IPS-18c (cell line): ENCODE measurements around the gene TMEM127.
"Not testable (repeated sequence)": the region's sequence is repeated elsewhere in the genome, so short reads cannot be mapped to it uniquely, and the experiment has no call there.

ENCODE experiments used
- H3K4me3 ChIP-seq: 2 replicates; pipeline ENCODE4 v1.7.0; 2013; ENCODE audit warnings: low read depth, mild to moderate bottlenecking, low read length, moderate library complexity; ENCODE audit not compliant: insufficient read depth
- H3K9me3 ChIP-seq: one replicate; pipeline ENCODE4 v1.6.1; 2013; ENCODE audit warnings: mild to moderate bottlenecking, low read length, moderate library complexity; ENCODE audit not compliant: control insufficient read depth, insufficient read depth

Gene TMEM127

GRCh38 chr2:96267159-96267971, 1.6 kb upstream of the TMEM127 start:
- H3K9me3 ChIP-seq, result peaks cover 2% of the 10 kb centered on the region
- peak overlapping the region; percentile 99 for H3K4me3 ChIP-seq

GRCh38 chr2:96265349-96265839, 403 bp downstream of the TMEM127 start:
- Histone ChIP-seq H3K4me3 (peak overlapping the region; percentile 99), H3K9me3 (peaks cover 2% of the 10 kb centered on the region)

- H3K9me3 ChIP-seq, result peaks cover 2% of the 10 kb centered on the region
Measured at GRCh38 chr2:96264656-96265348, 995 bp downstream of the TMEM127 start.

GRCh38 chr2:96264086-96264485, 1.7 kb downstream of the TMEM127 start:
- H3K4me3 ChIP-seq, result no peak overlapping the region
- H3K9me3 ChIP-seq, result peaks cover 2% of the 10 kb centered on the region

More at GRCh38 chr2:96264656-96265348, 995 bp downstream of the TMEM127 start:
- peak overlapping the region; percentile 99 for H3K4me3 ChIP-seq

- Histone ChIP-seq H3K4me3 (no peak overlapping the region), H3K9me3 (peaks cover 2% of the 10 kb centered on the region)
Measured at GRCh38 chr2:96262306-96262705, 3.5 kb downstream of the TMEM127 start.

GRCh38 chr2:96261328-96262003, 4.3 kb downstream of the TMEM127 start:
- peaks cover 2% of the 10 kb centered on the region for H3K9me3 ChIP-seq
- no peak overlapping the region for H3K4me3 ChIP-seq

GRCh38 chr2:96260387-96261260, 5.2 kb downstream of the TMEM127 start:
- Histone ChIP-seq H3K9me3 (peaks cover 2% of the 10 kb centered on the region), H3K4me3 (no peak overlapping the region)

- Histone ChIP-seq H3K9me3 (peaks cover 2% of the 10 kb centered on the region), H3K4me3 (no peak overlapping the region)
Measured at GRCh38 chr2:96259497-96259921, 6.3 kb downstream of the TMEM127 start.

GRCh38 chr2:96258166-96259022, 7.4 kb downstream of the TMEM127 start:
- no peak overlapping the region for H3K4me3 ChIP-seq

GRCh38 chr2:96257744-96258143, 8.1 kb downstream of the TMEM127 start:
- not testable (repeated sequence) for H3K9me3 ChIP-seq

More at GRCh38 chr2:96258166-96259022, 7.4 kb downstream of the TMEM127 start:
- peaks cover 2% of the 10 kb centered on the region for H3K9me3 ChIP-seq

GRCh38 chr2:96256611-96257113, 9.1 kb downstream of the TMEM127 start:
- H3K4me3 ChIP-seq, result no peak overlapping the region
- no peaks in the 10 kb centered on the region for H3K9me3 ChIP-seq

More at GRCh38 chr2:96257744-96258143, 8.1 kb downstream of the TMEM127 start:
- not testable (repeated sequence) for H3K4me3 ChIP-seq

- Histone ChIP-seq H3K9me3 (no peaks in the 10 kb centered on the region), H3K4me3 (no peak overlapping the region)
Measured at GRCh38 chr2:96254571-96254970, 11.2 kb downstream of the TMEM127 start.

- no peak overlapping the region for H3K4me3 ChIP-seq
- H3K9me3 ChIP-seq, result no peaks in the 10 kb centered on the region
Measured at GRCh38 chr2:96253006-96253405, 12.8 kb downstream of the TMEM127 start.

- Histone ChIP-seq H3K9me3 (no peaks in the 10 kb centered on the region), H3K4me3 (no peak overlapping the region)
Measured at GRCh38 chr2:96252526-96252925, 13.3 kb downstream of the TMEM127 start.

GRCh38 chr2:96251721-96252292, 14.0 kb downstream of the TMEM127 start:
- no peak overlapping the region for H3K4me3 ChIP-seq
- H3K9me3 ChIP-seq, result no peaks in the 10 kb centered on the region
